Measurements from ENCODE around the gene NGDN.

Gene NGDN

GRCh38 chr14:23513818-23514643 is 44.5 kb downstream of the NGDN start:
- TF ChIP-seq, protein P1, sequence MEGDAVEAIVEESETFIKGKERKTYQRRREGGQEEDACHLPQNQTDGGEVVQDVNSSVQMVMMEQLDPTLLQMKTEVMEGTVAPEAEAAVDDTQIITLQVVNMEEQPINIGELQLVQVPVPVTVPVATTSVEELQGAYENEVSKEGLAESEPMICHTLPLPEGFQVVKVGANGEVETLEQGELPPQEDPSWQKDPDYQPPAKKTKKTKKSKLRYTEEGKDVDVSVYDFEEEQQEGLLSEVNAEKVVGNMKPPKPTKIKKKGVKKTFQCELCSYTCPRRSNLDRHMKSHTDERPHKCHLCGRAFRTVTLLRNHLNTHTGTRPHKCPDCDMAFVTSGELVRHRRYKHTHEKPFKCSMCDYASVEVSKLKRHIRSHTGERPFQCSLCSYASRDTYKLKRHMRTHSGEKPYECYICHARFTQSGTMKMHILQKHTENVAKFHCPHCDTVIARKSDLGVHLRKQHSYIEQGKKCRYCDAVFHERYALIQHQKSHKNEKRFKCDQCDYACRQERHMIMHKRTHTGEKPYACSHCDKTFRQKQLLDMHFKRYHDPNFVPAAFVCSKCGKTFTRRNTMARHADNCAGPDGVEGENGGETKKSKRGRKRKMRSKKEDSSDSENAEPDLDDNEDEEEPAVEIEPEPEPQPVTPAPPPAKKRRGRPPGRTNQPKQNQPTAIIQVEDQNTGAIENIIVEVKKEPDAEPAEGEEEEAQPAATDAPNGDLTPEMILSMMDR (IDR thresholded peaks at IDR 0.05; ENCODE audit: poor library complexity, severe bottlenecking): no peak
- no peaks in the 10 kb centered on the region for H3K36me3 ChIP-seq (ENCODE audit: low read depth)
- H3K4me1 ChIP-seq (ENCODE audit: insufficient read depth, poor library complexity, severe bottlenecking): no peaks in the 10 kb centered on the region
- ATAC-seq (ENCODE audit: low read depth) (no peak), DNase-seq (ENCODE audit: low spot score) (no peak)
- no peak overlapping the region for H3K4me3 ChIP-seq (ENCODE audit: severe bottlenecking)
- H3K9me3 ChIP-seq (ENCODE audit: severe bottlenecking): no peaks in the 10 kb centered on the region
- no peak overlapping the region for H3K27ac ChIP-seq (ENCODE audit: poor library complexity, severe bottlenecking)
- H3K27me3 ChIP-seq (ENCODE audit: insufficient read depth, poor library complexity, severe bottlenecking): no peaks in the 10 kb centered on the region

GRCh38 chr14:23514644-23514957 is 45.1 kb downstream of the NGDN start:
- no peaks in the 10 kb centered on the region for H3K9me3 ChIP-seq (ENCODE audit: severe bottlenecking)
- no peaks in the 10 kb centered on the region for H3K27me3 ChIP-seq (ENCODE audit: insufficient read depth, poor library complexity, severe bottlenecking)
- no peak overlapping the region for H3K4me3 ChIP-seq (ENCODE audit: severe bottlenecking)
- no peaks in the 10 kb centered on the region for H3K36me3 ChIP-seq (ENCODE audit: low read depth)
- no peaks in the 10 kb centered on the region for H3K4me1 ChIP-seq (ENCODE audit: insufficient read depth, poor library complexity, severe bottlenecking)
- ATAC-seq (ENCODE audit: low read depth) (no peak), DNase-seq (ENCODE audit: low spot score) (no peak)
- H3K27ac ChIP-seq (ENCODE audit: poor library complexity, severe bottlenecking): no peak overlapping the region
- TF ChIP-seq, protein P1 (IDR thresholded peaks at IDR 0.05; ENCODE audit: poor library complexity, severe bottlenecking): no peak

GRCh38 chr14:23517650-23518326 is 48.3 kb downstream of the NGDN start:
- no peaks in the 10 kb centered on the region for H3K36me3 ChIP-seq (ENCODE audit: low read depth)
- no peaks in the 10 kb centered on the region for H3K27me3 ChIP-seq (ENCODE audit: insufficient read depth, poor library complexity, severe bottlenecking)
- no peak overlapping the region for H3K27ac ChIP-seq (ENCODE audit: poor library complexity, severe bottlenecking)
- no peaks in the 10 kb centered on the region for H3K9me3 ChIP-seq (ENCODE audit: severe bottlenecking)
- TF ChIP-seq, protein P1 (IDR thresholded peaks at IDR 0.05; ENCODE audit: poor library complexity, severe bottlenecking): no peak
- no peak overlapping the region for H3K4me3 ChIP-seq (ENCODE audit: severe bottlenecking)
- H3K4me1 ChIP-seq (ENCODE audit: insufficient read depth, poor library complexity, severe bottlenecking): no peaks in the 10 kb centered on the region
- DNase-seq (ENCODE audit: low spot score) (no peak), ATAC-seq (ENCODE audit: low read depth) (no peak)

DNA sequence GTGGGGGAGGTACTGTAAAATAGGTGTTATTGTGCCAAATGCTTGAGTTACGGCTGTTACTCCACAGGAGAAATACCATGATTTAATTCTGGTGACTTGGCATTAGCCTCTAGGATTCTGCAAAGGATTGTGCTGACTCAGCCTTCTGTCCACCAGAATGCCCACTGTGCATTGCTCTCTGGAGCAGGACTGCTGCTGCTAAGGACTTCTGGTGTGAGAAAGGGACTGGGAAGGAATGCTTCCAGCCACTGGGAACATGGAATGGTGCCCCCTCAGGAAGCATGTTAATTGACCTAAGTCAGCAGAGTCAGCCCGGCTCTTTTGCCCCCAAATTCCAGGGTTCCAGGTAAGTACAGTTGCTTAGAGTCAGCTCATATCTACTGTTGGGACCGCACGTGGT is 49.2 kb downstream of the NGDN start:
- Histone ChIP-seq H3K9me3 (ENCODE audit: severe bottlenecking) (no peaks in the 10 kb centered on the region), H3K27ac (ENCODE audit: poor library complexity, severe bottlenecking) (no peak overlapping the region), H3K4me3 (ENCODE audit: severe bottlenecking) (no peak overlapping the region), H3K36me3 (ENCODE audit: low read depth) (no peaks in the 10 kb centered on the region), H3K27me3 (ENCODE audit: insufficient read depth, poor library complexity, severe bottlenecking) (no peaks in the 10 kb centered on the region), H3K4me1 (ENCODE audit: insufficient read depth, poor library complexity, severe bottlenecking) (no peaks in the 10 kb centered on the region)
- ATAC-seq (ENCODE audit: low read depth): no peak
- no peak for DNase-seq (ENCODE audit: low spot score)
- TF ChIP-seq, protein P1 (IDR thresholded peaks at IDR 0.05; ENCODE audit: poor library complexity, severe bottlenecking): no peak

All from RWPE2 (cell line).